ENCODE data around the gene CERS6.
"Not testable (repeated sequence)": the region's sequence is repeated elsewhere in the genome, so short reads cannot be mapped to it uniquely, and the experiment has no call there.

Gene CERS6

GRCh38 chr2:168784993-168785392, 328.9 kb downstream of the CERS6 start:
- DNase-seq (ENCODE audit: low spot score), result no peak
- no peak for TF ChIP-seq CTCF (IDR thresholded peaks at IDR 0.05; ENCODE audit: extremely low read depth, insufficient read depth, missing control alignments)
- in situ Hi-C loops (cut with MboI; ENCODE audit: low pct_unique_long_range_greater_than_20kb, low sequenced_read_pairs, unreplicated experiment), result no loop called here

- in situ Hi-C loops (cut with MboI; ENCODE audit: low pct_unique_long_range_greater_than_20kb, low sequenced_read_pairs, unreplicated experiment), result no loop called here
- DNase-seq (ENCODE audit: low spot score), result no peak
These were observed 331.2 kb downstream of the CERS6 start for GRCh38 chr2:168787098-168787781.

GRCh38 chr2:168787782-168788376, 331.8 kb downstream of the CERS6 start:
- in situ Hi-C loops (cut with MboI; ENCODE audit: low pct_unique_long_range_greater_than_20kb, low sequenced_read_pairs, unreplicated experiment), result no loop called here
- TF ChIP-seq CTCF (IDR thresholded peaks at IDR 0.05; ENCODE audit: extremely low read depth, insufficient read depth, missing control alignments), result no peak

More at GRCh38 chr2:168787098-168787781, 331.2 kb downstream of the CERS6 start:
- TF ChIP-seq CTCF (IDR thresholded peaks at IDR 0.05; ENCODE audit: extremely low read depth, insufficient read depth, missing control alignments), result no peak

GRCh38 chr2:168789776-168790175, 333.7 kb downstream of the CERS6 start:
- no peak for TF ChIP-seq CTCF (IDR thresholded peaks at IDR 0.05; ENCODE audit: extremely low read depth, insufficient read depth, missing control alignments)
- in situ Hi-C loops (cut with MboI; ENCODE audit: low pct_unique_long_range_greater_than_20kb, low sequenced_read_pairs, unreplicated experiment), result no loop called here
- no peak for DNase-seq (ENCODE audit: low spot score)

More at GRCh38 chr2:168787782-168788376, 331.8 kb downstream of the CERS6 start:
- no peak for DNase-seq (ENCODE audit: low spot score)

GRCh38 chr2:168790226-168790902, 334.3 kb downstream of the CERS6 start:
- TF ChIP-seq CTCF (IDR thresholded peaks at IDR 0.05; ENCODE audit: extremely low read depth, insufficient read depth, missing control alignments), result no peak
- in situ Hi-C loops (cut with MboI; ENCODE audit: low pct_unique_long_range_greater_than_20kb, low sequenced_read_pairs, unreplicated experiment), result no loop called here
- DNase-seq (ENCODE audit: low spot score), result no peak

GRCh38 chr2:168791140-168791539, 335.1 kb downstream of the CERS6 start:
- DNase-seq (ENCODE audit: low spot score); in situ Hi-C loops (cut with MboI; ENCODE audit: low pct_unique_long_range_greater_than_20kb, low sequenced_read_pairs, unreplicated experiment): not testable (repeated sequence)

- no peak for DNase-seq (ENCODE audit: low spot score)
- TF ChIP-seq CTCF (IDR thresholded peaks at IDR 0.05; ENCODE audit: extremely low read depth, insufficient read depth, missing control alignments), result no peak
- in situ Hi-C loops (cut with MboI; ENCODE audit: low pct_unique_long_range_greater_than_20kb, low sequenced_read_pairs, unreplicated experiment), result no loop called here
These were observed 337.5 kb downstream of the CERS6 start for GRCh38 chr2:168793596-168793995.
